ENCODE measurements around the gene DPF3.

DNA sequence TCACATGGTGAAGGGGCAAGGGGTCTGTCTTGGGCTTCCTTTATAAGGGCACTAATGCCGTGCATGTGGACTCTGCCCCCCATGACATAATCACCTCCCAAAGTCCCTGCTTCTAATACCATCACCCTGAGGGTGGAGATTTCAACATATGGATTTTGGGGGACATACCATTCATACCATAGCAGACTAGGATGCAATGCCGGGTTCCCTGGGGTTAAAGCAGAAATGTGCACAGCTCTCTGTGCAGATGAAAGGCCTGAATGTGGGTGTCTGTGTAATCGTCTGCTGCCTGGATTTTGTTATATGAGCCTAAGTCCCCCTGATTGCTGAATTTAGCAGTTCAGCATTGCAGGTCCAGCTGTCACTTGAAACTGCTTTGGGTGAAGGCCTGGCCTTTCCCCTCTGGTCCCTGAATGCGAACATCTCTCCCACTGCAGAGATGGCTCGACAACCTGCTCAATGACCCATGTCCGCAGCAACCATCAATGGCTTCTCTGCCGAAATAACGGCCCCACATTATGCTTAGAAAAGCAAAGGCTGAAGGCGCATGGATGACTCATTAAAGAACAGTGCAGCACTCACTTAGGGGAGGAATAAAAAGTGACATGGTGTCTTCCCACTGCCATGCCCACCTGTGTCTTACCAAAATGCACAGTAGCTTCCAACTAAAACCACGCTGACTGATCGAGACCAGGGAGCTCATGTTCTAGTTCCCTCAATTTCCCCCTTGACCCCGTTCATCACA is 286.3 kb downstream of the DPF3 start:
- TF ChIP-seq, protein P1, sequence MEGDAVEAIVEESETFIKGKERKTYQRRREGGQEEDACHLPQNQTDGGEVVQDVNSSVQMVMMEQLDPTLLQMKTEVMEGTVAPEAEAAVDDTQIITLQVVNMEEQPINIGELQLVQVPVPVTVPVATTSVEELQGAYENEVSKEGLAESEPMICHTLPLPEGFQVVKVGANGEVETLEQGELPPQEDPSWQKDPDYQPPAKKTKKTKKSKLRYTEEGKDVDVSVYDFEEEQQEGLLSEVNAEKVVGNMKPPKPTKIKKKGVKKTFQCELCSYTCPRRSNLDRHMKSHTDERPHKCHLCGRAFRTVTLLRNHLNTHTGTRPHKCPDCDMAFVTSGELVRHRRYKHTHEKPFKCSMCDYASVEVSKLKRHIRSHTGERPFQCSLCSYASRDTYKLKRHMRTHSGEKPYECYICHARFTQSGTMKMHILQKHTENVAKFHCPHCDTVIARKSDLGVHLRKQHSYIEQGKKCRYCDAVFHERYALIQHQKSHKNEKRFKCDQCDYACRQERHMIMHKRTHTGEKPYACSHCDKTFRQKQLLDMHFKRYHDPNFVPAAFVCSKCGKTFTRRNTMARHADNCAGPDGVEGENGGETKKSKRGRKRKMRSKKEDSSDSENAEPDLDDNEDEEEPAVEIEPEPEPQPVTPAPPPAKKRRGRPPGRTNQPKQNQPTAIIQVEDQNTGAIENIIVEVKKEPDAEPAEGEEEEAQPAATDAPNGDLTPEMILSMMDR (IDR thresholded peaks at IDR 0.05; ENCODE audit: low read length) = no peak
- TF ChIP-seq EZH2 (optimal IDR thresholded peaks at IDR 0.05; ENCODE audit: low read depth, low read length) = no peak
- no peak for TF ChIP-seq EZH2phosphoT487 (IDR thresholded peaks at IDR 0.05; ENCODE audit: low read length)
